Bronchial smooth muscle cell (primary cell): ENCODE measurements around the gene HTATIP2. TPM values are rescaled to one million over a fixed set of nuclear protein-coding genes. Genes with fewer than 3 reads are reported as not detected.

Source experiments
- total RNA-seq: library from RNA; depleted of rRNA; stranded (reverse); fragments of >200 nt; gene quantifications from 2 replicates; pipeline ENCODE4 v1.2.1, GENCODE V29; 2014

HTATIP2 gene
- 33.7 and 45.9 TPM in 2 replicates for total RNA-seq

GRCh38 chr11:20363500-20364340 lies at the start of gene HTATIP2:
TSS of gene HTATIP2 (plus strand) at chr11:20363714. CDS start at chr11:20364238, 524 bp downstream.

GRCh38 chr11:20387261-20388095 lies 24.0 kb downstream of the HTATIP2 start, which contains the start of gene PRMT3:
TSS of gene PRMT3 (plus strand) at chr11:20387716. CDS start at chr11:20387747, 31 bp downstream.

Other genes with a start within 250 kb of the HTATIP2 start
- gene DBX1, start 203.2 kb upstream of the HTATIP2 start, total RNA-seq, result not detected in 2 replicates
- gene PRMT3, start 24.0 kb downstream of the HTATIP2 start, total RNA-seq, result 10.9 and 12.6 TPM in 2 replicates
- gene SLC6A5, start 235.9 kb downstream of the HTATIP2 start, total RNA-seq, result not detected in 2 replicates